Right lobe of liver (tissue), 4 donors: ENCODE results near the gene TGFA.

Experiments used
- POLR2A ChIP-seq: fragments of 450-650 bp; IDR thresholded peaks from one replicate; pipeline ENCODE4 v1.6.1; 2017; ENCODE audit warnings: antibody characterized with exemption, mild to moderate bottlenecking
- TF ChIP-seq, protein P1 (sequence below), 4 donors: fragments of 200-600 bp in 3 of 4; fragments of 450-650 bp in 1 of 4; IDR thresholded peaks; one replicate each; pipeline versions ENCODE4 v1.5.1 to v1.8.0; 2016 to 2022; ENCODE audit warnings: antibody characterized with exemption in 4 of 4, mild to moderate bottlenecking in 2 of 4
- donor health status: DM: no; HTN: no; CAD: no.
- donor health status: DM: no; HTN: no; CAD: no.
- donor health status: DM: no; HTN: yes; CAD: no.

DNA sequence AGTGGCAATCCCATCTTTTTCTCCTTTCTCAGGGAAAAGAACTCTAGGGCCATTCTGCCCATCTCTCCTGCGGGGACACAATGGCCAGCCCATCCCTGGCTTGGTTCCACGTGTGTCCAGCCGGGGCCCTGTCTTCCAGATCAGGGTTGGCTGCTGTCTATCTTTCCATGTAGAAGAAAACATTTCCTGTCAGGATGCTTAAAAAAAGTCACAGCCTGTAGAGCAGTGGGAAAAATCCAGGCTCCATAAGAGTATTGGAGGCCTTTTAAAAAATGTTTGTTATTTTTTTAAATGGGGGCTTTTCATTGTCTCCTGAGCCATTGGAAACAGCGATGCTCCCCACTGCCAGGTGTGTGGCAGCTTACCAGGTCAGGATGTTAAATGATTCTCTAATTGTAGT, 105.6 kb downstream of the TGFA start:
- no peak for TF ChIP-seq POLR2A
- TF ChIP-seq, protein P1, sequence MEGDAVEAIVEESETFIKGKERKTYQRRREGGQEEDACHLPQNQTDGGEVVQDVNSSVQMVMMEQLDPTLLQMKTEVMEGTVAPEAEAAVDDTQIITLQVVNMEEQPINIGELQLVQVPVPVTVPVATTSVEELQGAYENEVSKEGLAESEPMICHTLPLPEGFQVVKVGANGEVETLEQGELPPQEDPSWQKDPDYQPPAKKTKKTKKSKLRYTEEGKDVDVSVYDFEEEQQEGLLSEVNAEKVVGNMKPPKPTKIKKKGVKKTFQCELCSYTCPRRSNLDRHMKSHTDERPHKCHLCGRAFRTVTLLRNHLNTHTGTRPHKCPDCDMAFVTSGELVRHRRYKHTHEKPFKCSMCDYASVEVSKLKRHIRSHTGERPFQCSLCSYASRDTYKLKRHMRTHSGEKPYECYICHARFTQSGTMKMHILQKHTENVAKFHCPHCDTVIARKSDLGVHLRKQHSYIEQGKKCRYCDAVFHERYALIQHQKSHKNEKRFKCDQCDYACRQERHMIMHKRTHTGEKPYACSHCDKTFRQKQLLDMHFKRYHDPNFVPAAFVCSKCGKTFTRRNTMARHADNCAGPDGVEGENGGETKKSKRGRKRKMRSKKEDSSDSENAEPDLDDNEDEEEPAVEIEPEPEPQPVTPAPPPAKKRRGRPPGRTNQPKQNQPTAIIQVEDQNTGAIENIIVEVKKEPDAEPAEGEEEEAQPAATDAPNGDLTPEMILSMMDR (IDR thresholded peaks at IDR 0.05) = no peak
